Kidney epithelial cell (primary cell): ENCODE results near the gene SC5D. TPM values are rescaled to one million over a fixed set of nuclear protein-coding genes. Genes with fewer than 3 reads are reported as not detected.

Experiments
- DNase-seq: peaks from one replicate; pipeline ENCODE4 v3.0.0-alpha.2; 2010; ENCODE audit warnings: low read depth
- H3K27me3 ChIP-seq: 2 replicates; pipeline ENCODE4 v1.6.0; 2011; ENCODE audit warnings: low read length; ENCODE audit not compliant: control insufficient read depth, insufficient read depth
- H3K36me3 ChIP-seq: 2 replicates; pipeline ENCODE4 v1.5.1; 2011; ENCODE audit warnings: low read length; ENCODE audit not compliant: control insufficient read depth, insufficient read depth
- H3K4me3 ChIP-seq: 2 replicates; pipeline ENCODE4 v1.5.1; 2011; ENCODE audit warnings: low read depth, mild to moderate bottlenecking, control low read depth, low read length
- CTCF ChIP-seq: IDR thresholded peaks from 2 replicates; pipeline ENCODE4 v1.5.1; 2011; ENCODE audit warnings: mild to moderate bottlenecking, moderate library complexity, low read length, control low read depth, inconsistent platforms; ENCODE audit not compliant: insufficient read depth, poor library complexity, severe bottlenecking
- total RNA-seq: library from RNA; depleted of rRNA; stranded (reverse); fragments of >200 nt; gene quantifications from 2 replicates; pipeline ENCODE4 v1.2.3, GENCODE V29; 2015

Gene SC5D
- total RNA-seq, 1 donor from 2014 or later, result 34.5 TPM

- no peak overlapping the region for H3K4me3 ChIP-seq
- TF ChIP-seq CTCF, result no peak
Observed at GRCh38 chr11:121334973-121335710, 42.6 kb downstream of the SC5D start.

GRCh38 chr11:121336279-121336937 lies 43.8 kb downstream of the SC5D start:
- peaks cover 3% of the 10 kb centered on the region for H3K27me3 ChIP-seq
- no peak overlapping the region for H3K4me3 ChIP-seq
- no peak for DNase-seq
- no peaks in the 10 kb centered on the region for H3K36me3 ChIP-seq
- no peak for TF ChIP-seq CTCF

More at GRCh38 chr11:121334973-121335710, 42.6 kb downstream of the SC5D start:
- DNase-seq, result no peak
- Histone ChIP-seq H3K36me3 (no peaks in the 10 kb centered on the region), H3K27me3 (peaks cover 3% of the 10 kb centered on the region)

- TF ChIP-seq CTCF, result no peak
- Histone ChIP-seq H3K4me3 (no peak overlapping the region), H3K36me3 (no peaks in the 10 kb centered on the region), H3K27me3 (peaks cover 3% of the 10 kb centered on the region)
- no peak for DNase-seq
Observed at GRCh38 chr11:121337078-121337477, 44.5 kb downstream of the SC5D start.

- Histone ChIP-seq H3K4me3 (no peak overlapping the region), H3K36me3 (no peaks in the 10 kb centered on the region), H3K27me3 (peaks cover 3% of the 10 kb centered on the region)
- no peak for TF ChIP-seq CTCF
- no peak for DNase-seq
Observed at GRCh38 chr11:121337740-121338272, 45.2 kb downstream of the SC5D start.

GRCh38 chr11:121338536-121338935 lies 46.0 kb downstream of the SC5D start:
- Histone ChIP-seq H3K36me3 (no peaks in the 10 kb centered on the region), H3K27me3 (peaks cover 3% of the 10 kb centered on the region), H3K4me3 (no peak overlapping the region)
- no peak for DNase-seq
- TF ChIP-seq CTCF, result no peak
